ENCODE data around the gene ADAM17. TPM values are rescaled to one million over a fixed set of nuclear protein-coding genes. Genes with fewer than 3 reads are reported as not detected.
A peak's percentile ranks its signal among the peaks of the same experiment; 100 is the strongest.

ADAM17 gene
- total and polyA plus RNA-seq, 2 of the 13 experiments (the other 11 are each of a cell fraction or from before 2014, with no cell fraction given) = 6.5 to 33.4 TPM

GRCh38 chr2:9555297-9556120, at the start of gene ADAM17 (continued):
- TF ChIP-seq PRPF4 (IDR thresholded peaks at IDR 0.05; ENCODE audit: low read depth, low read length, poor library complexity, severe bottlenecking) = no peak
- TF ChIP-seq ARNT (IDR thresholded peaks at IDR 0.05) = no peak
- TF ChIP-seq ZNF136 (CRISPR knock-in tag; IDR thresholded peaks at IDR 0.05; ENCODE audit: low read depth) = 0 out of 2 replicates have a peak, but pooled peaks have one; percentile 35
- no peak for TF ChIP-seq NFIC (IDR thresholded peaks at IDR 0.05; ENCODE audit: low read length)
- peak; percentile 85 for TF ChIP-seq ZNF547 (CRISPR knock-in tag; IDR thresholded peaks at IDR 0.05)
- peak; percentile 19; the same call in 1 of the 2 replicates for TF ChIP-seq ZNF260 (CRISPR knock-in tag; IDR thresholded peaks at IDR 0.05; ENCODE audit: borderline replicate concordance, low read depth)
- TF ChIP-seq KDM3A (CRISPR knock-in tag; IDR thresholded peaks at IDR 0.05; ENCODE audit: low read depth) = peak; percentile 58; the same call in 1 of the 2 replicates
- peak; percentile 61; the same call in 1 of the 2 replicates for TF ChIP-seq ZNF530 (CRISPR knock-in tag; IDR thresholded peaks at IDR 0.05; ENCODE audit: low read depth)
- TF ChIP-seq, protein P1, sequence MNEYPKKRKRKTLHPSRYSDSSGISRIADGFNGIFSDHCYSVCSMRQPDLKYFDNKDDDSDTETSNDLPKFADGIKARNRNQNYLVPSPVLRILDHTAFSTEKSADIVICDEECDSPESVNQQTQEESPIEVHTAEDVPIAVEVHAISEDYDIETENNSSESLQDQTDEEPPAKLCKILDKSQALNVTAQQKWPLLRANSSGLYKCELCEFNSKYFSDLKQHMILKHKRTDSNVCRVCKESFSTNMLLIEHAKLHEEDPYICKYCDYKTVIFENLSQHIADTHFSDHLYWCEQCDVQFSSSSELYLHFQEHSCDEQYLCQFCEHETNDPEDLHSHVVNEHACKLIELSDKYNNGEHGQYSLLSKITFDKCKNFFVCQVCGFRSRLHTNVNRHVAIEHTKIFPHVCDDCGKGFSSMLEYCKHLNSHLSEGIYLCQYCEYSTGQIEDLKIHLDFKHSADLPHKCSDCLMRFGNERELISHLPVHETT (CRISPR knock-in tag; conservative IDR thresholded peaks at IDR 0.05) = peak; percentile 98
- no peak; the same call in 1 of the 2 replicates for TF ChIP-seq ZNF44 (CRISPR knock-in tag; IDR thresholded peaks at IDR 0.05)
- TF ChIP-seq, protein P2, sequence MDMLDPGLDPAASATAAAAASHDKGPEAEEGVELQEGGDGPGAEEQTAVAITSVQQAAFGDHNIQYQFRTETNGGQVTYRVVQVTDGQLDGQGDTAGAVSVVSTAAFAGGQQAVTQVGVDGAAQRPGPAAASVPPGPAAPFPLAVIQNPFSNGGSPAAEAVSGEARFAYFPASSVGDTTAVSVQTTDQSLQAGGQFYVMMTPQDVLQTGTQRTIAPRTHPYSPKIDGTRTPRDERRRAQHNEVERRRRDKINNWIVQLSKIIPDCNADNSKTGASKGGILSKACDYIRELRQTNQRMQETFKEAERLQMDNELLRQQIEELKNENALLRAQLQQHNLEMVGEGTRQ (IDR thresholded peaks at IDR 0.05; ENCODE audit: low read depth, low read length) = no peak
- TF ChIP-seq, protein P2 (CRISPR knock-in tag; IDR thresholded peaks at IDR 0.05; ENCODE audit: borderline replicate concordance) = peak; percentile 32; the same call in 1 of the 2 replicates
- TF ChIP-seq ZNF331 (CRISPR knock-in tag; IDR thresholded peaks at IDR 0.05) = peak; percentile 76
- TF ChIP-seq ZNF256 (CRISPR knock-in tag; conservative IDR thresholded peaks at IDR 0.05) = peak; percentile 23; the same call in 1 of the 2 replicates
- TF ChIP-seq, protein P3, sequence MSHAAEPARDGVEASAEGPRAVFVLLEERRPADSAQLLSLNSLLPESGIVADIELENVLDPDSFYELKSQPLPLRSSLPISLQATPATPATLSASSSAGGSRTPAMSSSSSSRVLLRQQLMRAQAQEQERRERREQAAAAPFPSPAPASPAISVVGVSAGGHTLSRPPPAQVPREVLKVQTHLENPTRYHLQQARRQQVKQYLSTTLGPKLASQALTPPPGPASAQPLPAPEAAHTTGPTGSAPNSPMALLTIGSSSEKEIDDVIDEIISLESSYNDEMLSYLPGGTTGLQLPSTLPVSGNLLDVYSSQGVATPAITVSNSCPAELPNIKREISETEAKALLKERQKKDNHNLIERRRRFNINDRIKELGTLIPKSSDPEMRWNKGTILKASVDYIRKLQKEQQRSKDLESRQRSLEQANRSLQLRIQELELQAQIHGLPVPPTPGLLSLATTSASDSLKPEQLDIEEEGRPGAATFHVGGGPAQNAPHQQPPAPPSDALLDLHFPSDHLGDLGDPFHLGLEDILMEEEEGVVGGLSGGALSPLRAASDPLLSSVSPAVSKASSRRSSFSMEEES (CRISPR knock-in tag; IDR thresholded peaks at IDR 0.05) = 0 out of 2 replicates have a peak, but pooled peaks have one; percentile 44
- no peak for TF ChIP-seq AKNA (CRISPR knock-in tag; IDR thresholded peaks at IDR 0.05; ENCODE audit: borderline replicate concordance)
- no peak for TF ChIP-seq NFIB (CRISPR knock-in tag; IDR thresholded peaks at IDR 0.05; ENCODE audit: borderline replicate concordance)
- no peak for TF ChIP-seq TCF7 (IDR thresholded peaks at IDR 0.05; ENCODE audit: low read depth)
